Measurements from ENCODE around the gene RAP2A. TPM values are rescaled to one million over a fixed set of nuclear protein-coding genes. Genes with fewer than 3 reads are reported as not detected.

RAP2A gene
- total RNA-seq, 1 experiment from 2014 or later = 32.1 TPM

- H3K27me3 ChIP-seq (ENCODE audit: insufficient read depth, low read length) = no peaks in the 10 kb centered on the region
- H3K23me2 ChIP-seq (ENCODE audit: insufficient read length, low read depth, low read length, poor library complexity, severe bottlenecking) = no peaks in the 10 kb centered on the region
- TF ChIP-seq CTCF (conservative IDR thresholded peaks at IDR 0.05) = no peak
- H2BK5ac ChIP-seq (ENCODE audit: insufficient read length, low read length) = no peak overlapping the region
- no peak overlapping the region for H2BK20ac ChIP-seq (ENCODE audit: low read depth, low read length, poor library complexity, severe bottlenecking)
- no peak for DNase-seq
- H3K4ac ChIP-seq (ENCODE audit: low read depth, low read length) = no peak overlapping the region
- H3K27ac ChIP-seq (ENCODE audit: insufficient read length, low read depth, low read length) = no peak overlapping the region
- Mint-ChIP-seq H3K4me1 (peaks cover 0 to 3% of the 10 kb centered on the region in 2 experiments; a peak in 2 of 4 replicates), H3K27me3 (ENCODE audit: low read depth) (0 out of 2 replicates have a peak, but pooled peaks cover 1% of the 10 kb centered on the region), H3K4me3 (no peak overlapping the region), H3K9me3 (peaks cover 7 to 16% of the 10 kb centered on the region in 2 experiments), H3K27ac (no peak overlapping the region), H3K36me3 (ENCODE audit: insufficient read depth in 1 of 3, low read depth in 3 of 3) (peaks cover 4 to 20% (median 4%) of the 10 kb centered on the region in 3 experiments; a peak in 5 of 7 replicates)
- H3K9ac ChIP-seq (ENCODE audit: extremely low read depth, insufficient read length, low read length) = no peak overlapping the region
- no peak overlapping the region for H2BK120ac ChIP-seq (ENCODE audit: low read depth, low read length, poor library complexity, severe bottlenecking)
- no peak overlapping the region for H2AFZ ChIP-seq (ENCODE audit: low read length)
- H4K20me1 ChIP-seq (ENCODE audit: control insufficient read depth, insufficient read depth, insufficient read length) = no peaks in the 10 kb centered on the region
- WGBS (ENCODE audit: extremely low coverage, insufficient read length, low lambda C conversion rate) = no CpG with 5 or more reads among the region's 2 CpGs
- no peaks in the 10 kb centered on the region for H3K9me3 ChIP-seq (ENCODE audit: control insufficient read depth, low read depth, low read length)
- H4K91ac ChIP-seq (ENCODE audit: insufficient read length, low read depth, low read length) = no peak overlapping the region
- H3K23ac ChIP-seq (ENCODE audit: insufficient read length, low read depth, low read length) = no peak overlapping the region
- no peaks in the 10 kb centered on the region for H3K4me1 ChIP-seq (ENCODE audit: insufficient read depth, low read length)
- H3T11ph ChIP-seq (ENCODE audit: low read length) = no peak overlapping the region
- no peak overlapping the region for H2BK12ac ChIP-seq (ENCODE audit: insufficient read length, low read depth, low read length)
- no peaks in the 10 kb centered on the region for H3K79me1 ChIP-seq (ENCODE audit: insufficient read depth, low read depth, low read length, poor library complexity, severe bottlenecking)
- no peak overlapping the region for H2BK15ac ChIP-seq (ENCODE audit: low read depth, low read length)
- no peak overlapping the region for H3K14ac ChIP-seq (ENCODE audit: insufficient read depth, low read length)
- no peaks in the 10 kb centered on the region for H3K79me2 ChIP-seq (ENCODE audit: insufficient read depth, low read length)
- no peak overlapping the region for H3K4me2 ChIP-seq (ENCODE audit: insufficient read depth, insufficient read length, low read length)
- no peak overlapping the region for H4K5ac ChIP-seq (ENCODE audit: insufficient read length, low read depth, low read length)
- no peak overlapping the region for H2AK5ac ChIP-seq (ENCODE audit: insufficient read length, low read length)
- no peak overlapping the region for H4K8ac ChIP-seq (replicated peaks; ENCODE audit: insufficient read length, low read depth, low read length)
- no peak overlapping the region for H3K18ac ChIP-seq (ENCODE audit: insufficient read length, low read depth, low read length)
- no peak overlapping the region for H3K56ac ChIP-seq (ENCODE audit: insufficient read length, low read depth, low read length)
Measured at GRCh38 chr13:97492257-97492656, 58.3 kb downstream of the RAP2A start.
